ENCODE data around the gene ZNF143. TPM values are rescaled to one million over a fixed set of nuclear protein-coding genes. Genes with fewer than 3 reads are reported as not detected.

The ZNF143 gene
- total RNA-seq, 1 experiment from 2014 or later = 29.2 TPM

GRCh38 chr11:9566561-9567063 lies 105.8 kb downstream of the ZNF143 start:
- H3K9me3 Mint-ChIP-seq = peaks cover 4% of the 10 kb centered on the region in 2 experiments
- no peak overlapping the region for H3K9ac ChIP-seq (ENCODE audit: extremely low read depth, insufficient read length, low read length)

More at GRCh38 chr11:9566561-9567063, 105.8 kb downstream of the ZNF143 start:
- WGBS (ENCODE audit: extremely low coverage, insufficient read length, low lambda C conversion rate) = no CpG with 5 or more reads among the region's 3 CpGs
- H2BK12ac ChIP-seq (ENCODE audit: insufficient read length, low read depth, low read length) = peak overlapping the region; percentile 66
- H3K79me1 ChIP-seq (ENCODE audit: insufficient read depth, low read depth, low read length, poor library complexity, severe bottlenecking) = no peaks in the 10 kb centered on the region
- peak overlapping the region; percentile 77 for H3T11ph ChIP-seq (ENCODE audit: low read length)
- no peak overlapping the region for H2BK15ac ChIP-seq (ENCODE audit: low read depth, low read length)
- H4K5ac ChIP-seq (ENCODE audit: insufficient read length, low read depth, low read length) = no peak overlapping the region
- no peak overlapping the region for H2AFZ ChIP-seq (ENCODE audit: low read length)
- Mint-ChIP-seq H3K4me3 (no peak overlapping the region), H3K27ac (peak overlapping the region; percentile 80 to 95 (median 91); a peak in 6 of 7 replicates), H3K36me3 (ENCODE audit: insufficient read depth in 1 of 3, low read depth in 3 of 3) (peaks cover under 1 to 6% (median 2%) of the 10 kb centered on the region in 3 experiments; a peak in 5 of 7 replicates), H3K4me1 (peaks cover 41 to 48% of the 10 kb centered on the region in 2 experiments), H3K27me3 (ENCODE audit: low read depth) (no peaks in the 10 kb centered on the region)
- no peak overlapping the region; the same call in 1 of the 2 replicates for H3K4ac ChIP-seq (ENCODE audit: low read depth, low read length)
- H2AK5ac ChIP-seq (ENCODE audit: insufficient read length, low read length) = no peak overlapping the region
- H4K20me1 ChIP-seq (ENCODE audit: control insufficient read depth, insufficient read depth, insufficient read length) = no peaks in the 10 kb centered on the region
- H3K27ac ChIP-seq (ENCODE audit: insufficient read length, low read depth, low read length) = peak overlapping the region; percentile 38
- peak overlapping the region; percentile 42 for H2BK120ac ChIP-seq (ENCODE audit: low read depth, low read length, poor library complexity, severe bottlenecking)
- peak overlapping the region; percentile 67 for H3K18ac ChIP-seq (ENCODE audit: insufficient read length, low read depth, low read length)
- peaks cover 8% of the 10 kb centered on the region; the same call in 1 of the 2 replicates for H3K4me1 ChIP-seq (ENCODE audit: insufficient read depth, low read length)
- TF ChIP-seq, protein P1, sequence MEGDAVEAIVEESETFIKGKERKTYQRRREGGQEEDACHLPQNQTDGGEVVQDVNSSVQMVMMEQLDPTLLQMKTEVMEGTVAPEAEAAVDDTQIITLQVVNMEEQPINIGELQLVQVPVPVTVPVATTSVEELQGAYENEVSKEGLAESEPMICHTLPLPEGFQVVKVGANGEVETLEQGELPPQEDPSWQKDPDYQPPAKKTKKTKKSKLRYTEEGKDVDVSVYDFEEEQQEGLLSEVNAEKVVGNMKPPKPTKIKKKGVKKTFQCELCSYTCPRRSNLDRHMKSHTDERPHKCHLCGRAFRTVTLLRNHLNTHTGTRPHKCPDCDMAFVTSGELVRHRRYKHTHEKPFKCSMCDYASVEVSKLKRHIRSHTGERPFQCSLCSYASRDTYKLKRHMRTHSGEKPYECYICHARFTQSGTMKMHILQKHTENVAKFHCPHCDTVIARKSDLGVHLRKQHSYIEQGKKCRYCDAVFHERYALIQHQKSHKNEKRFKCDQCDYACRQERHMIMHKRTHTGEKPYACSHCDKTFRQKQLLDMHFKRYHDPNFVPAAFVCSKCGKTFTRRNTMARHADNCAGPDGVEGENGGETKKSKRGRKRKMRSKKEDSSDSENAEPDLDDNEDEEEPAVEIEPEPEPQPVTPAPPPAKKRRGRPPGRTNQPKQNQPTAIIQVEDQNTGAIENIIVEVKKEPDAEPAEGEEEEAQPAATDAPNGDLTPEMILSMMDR (conservative IDR thresholded peaks at IDR 0.05) = no peak
- H3K9me3 ChIP-seq (ENCODE audit: control insufficient read depth, low read depth, low read length) = no peaks in the 10 kb centered on the region
- H2BK5ac ChIP-seq (ENCODE audit: insufficient read length, low read length) = no peak overlapping the region
- H3K14ac ChIP-seq (ENCODE audit: insufficient read depth, low read length) = peak overlapping the region; percentile 32; the same call in 1 of the 2 replicates
- no peak overlapping the region for H2BK20ac ChIP-seq (ENCODE audit: low read depth, low read length, poor library complexity, severe bottlenecking)
- H4K8ac ChIP-seq (replicated peaks; ENCODE audit: insufficient read length, low read depth, low read length) = no peak overlapping the region
- H3K23ac ChIP-seq (ENCODE audit: insufficient read length, low read depth, low read length) = no peak overlapping the region
- no peaks in the 10 kb centered on the region for H3K27me3 ChIP-seq (ENCODE audit: insufficient read depth, low read length)
- DNase-seq = no peak
- H3K4me2 ChIP-seq (ENCODE audit: insufficient read depth, insufficient read length, low read length) = no peak overlapping the region
- no peaks in the 10 kb centered on the region for H3K79me2 ChIP-seq (ENCODE audit: insufficient read depth, low read length)
- no peak overlapping the region for H4K91ac ChIP-seq (ENCODE audit: insufficient read length, low read depth, low read length)
- no peak overlapping the region for H3K56ac ChIP-seq (ENCODE audit: insufficient read length, low read depth, low read length)
- no peaks in the 10 kb centered on the region for H3K23me2 ChIP-seq (ENCODE audit: insufficient read length, low read depth, low read length, poor library complexity, severe bottlenecking)

All from H9 (cell line).